MM.1S (cell line): ENCODE measurements around the gene TAS1R1.

Experiments
- DNase-seq: peaks from one replicate; pipeline ENCODE4 v3.0.0-alpha.2; 2015
- H2AFZ ChIP-seq: fragments of 300-600 bp; sonication (generic); 2 replicates; pipeline ENCODE4 v1.6.0; 2016; ENCODE audit warnings: antibody characterized with exemption, low read length
- H3F3A ChIP-seq: fragments of 300-600 bp; sonication (generic); 2 replicates; pipeline ENCODE4 v1.6.1; 2016; ENCODE audit warnings: mild to moderate bottlenecking, antibody characterized with exemption, low read length, moderate library complexity, mixed read lengths; ENCODE audit not compliant: insufficient read depth
- H3K27ac ChIP-seq: fragments of 300-600 bp; sonication (generic); 2 replicates; pipeline ENCODE4 v1.5.1; 2016; ENCODE audit warnings: mild to moderate bottlenecking, low read length
- H3K27me3 ChIP-seq: fragments of 300-600 bp; sonication (generic); replicated peaks from 2 replicates; pipeline ENCODE4 v1.6.0; 2016; ENCODE audit warnings: low read length; ENCODE audit not compliant: insufficient read depth
- H3K36me3 ChIP-seq: fragments of 300-600 bp; sonication (generic); replicated peaks from 2 replicates; pipeline ENCODE4 v1.6.1; 2016; ENCODE audit warnings: mild to moderate bottlenecking, low read length, mixed read lengths; ENCODE audit not compliant: insufficient read depth
- H3K4me1 ChIP-seq: fragments of 300-600 bp; sonication (generic); 2 replicates; pipeline ENCODE4 v1.6.1; 2016; ENCODE audit warnings: low read length, mixed read lengths
- H3K4me2 ChIP-seq: fragments of 300-600 bp; sonication (generic); 2 replicates; pipeline ENCODE4 v1.6.0; 2016; ENCODE audit warnings: low read depth, low read length
- H3K4me3 ChIP-seq: fragments of 300-600 bp; sonication (generic); 2 replicates; pipeline ENCODE4 v1.5.1; 2016; ENCODE audit warnings: low read length, mixed read lengths
- H3K79me2 ChIP-seq: fragments of 300-600 bp; sonication (generic); 2 replicates; pipeline ENCODE4 v1.6.1; 2016; ENCODE audit warnings: mixed run types, low read length, mixed read lengths
- H3K9ac ChIP-seq: fragments of 300-600 bp; sonication (generic); 2 replicates; pipeline ENCODE4 v1.6.1; 2016; ENCODE audit warnings: low read length, mixed read lengths
- H3K9me2 ChIP-seq: fragments of 300-600 bp; sonication (generic); replicated peaks from 2 replicates; pipeline ENCODE4 v1.6.1; 2016; ENCODE audit warnings: mild to moderate bottlenecking, low read length, mixed read lengths; ENCODE audit not compliant: insufficient read depth
- H3K9me3 ChIP-seq: fragments of 300-600 bp; sonication (generic); replicated peaks from 2 replicates; pipeline ENCODE4 v1.6.1; 2016; ENCODE audit warnings: mild to moderate bottlenecking, low read length, mixed read lengths; ENCODE audit not compliant: insufficient read depth
- H4K20me1 ChIP-seq: fragments of 300-600 bp; sonication (generic); 2 replicates; pipeline ENCODE4 v1.6.1; 2016; ENCODE audit warnings: mild to moderate bottlenecking, low read length, moderate library complexity, mixed read lengths; ENCODE audit not compliant: insufficient read depth
- EZH2 ChIP-seq: fragments of 300-600 bp; sonication (generic); optimal IDR thresholded peaks from 2 replicates; pipeline ENCODE3; 2017; ENCODE audit warnings: low read depth, mild to moderate bottlenecking, antibody characterized with exemption, low read length, mixed read lengths
- EZH2phosphoT487 ChIP-seq: fragments of 300-600 bp; sonication (generic); IDR thresholded peaks from 2 replicates; pipeline ENCODE4 v1.6.1; 2018; ENCODE audit warnings: antibody characterized with exemption, low read length
- TF ChIP-seq, protein P1 (sequence below): fragments of 300-600 bp; sonication (generic); IDR thresholded peaks from 2 replicates; pipeline ENCODE4 v1.5.1; 2016; ENCODE audit warnings: antibody characterized with exemption, low read length, mixed read lengths

Gene TAS1R1

DNA sequence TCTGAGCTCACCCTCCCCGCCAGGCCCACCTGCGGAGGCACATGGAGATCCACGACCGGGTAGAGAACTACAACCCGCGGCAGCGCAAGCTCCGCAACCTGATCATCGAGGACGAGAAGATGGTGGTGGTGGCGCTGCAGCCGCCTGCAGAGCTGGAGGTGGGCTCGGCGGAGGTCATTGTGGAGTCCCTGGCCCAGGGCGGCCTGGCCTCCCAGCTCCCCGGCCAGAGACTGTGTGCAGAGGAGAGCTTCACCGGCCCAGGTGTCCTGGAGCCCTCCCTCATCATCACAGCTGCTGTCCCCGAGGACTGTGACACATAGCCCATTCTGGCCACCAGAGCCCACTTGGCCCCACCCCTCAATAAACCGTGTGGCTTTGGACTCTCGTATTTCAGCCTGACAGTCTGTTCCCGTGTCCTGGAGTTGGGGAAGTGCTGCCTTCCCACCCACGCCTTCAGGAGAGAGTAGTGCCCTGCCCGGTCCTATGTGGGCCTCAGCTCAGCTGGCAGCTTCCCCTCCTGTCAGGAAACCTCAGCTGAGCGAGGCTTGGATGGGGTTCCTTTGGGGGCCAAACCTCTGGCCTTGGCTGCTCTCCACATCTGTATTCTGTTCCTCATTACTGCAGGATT lies 33.9 kb downstream of the TAS1R1 start:
- Histone ChIP-seq H3F3A (no peaks in the 10 kb centered on the region; the same call in 1 of the 2 replicates), H3K4me1 (no peaks in the 10 kb centered on the region), H3K27ac (no peak overlapping the region), H2AFZ (no peak overlapping the region), H3K9ac (no peak overlapping the region), H3K4me3 (no peak overlapping the region), H3K36me3 (no peaks in the 10 kb centered on the region), H3K9me3 (no peaks in the 10 kb centered on the region), H3K27me3 (no peaks in the 10 kb centered on the region), H4K20me1 (no peaks in the 10 kb centered on the region), H3K79me2 (peaks cover 18% of the 10 kb centered on the region), H3K4me2 (no peak overlapping the region), H3K9me2 (no peaks in the 10 kb centered on the region)
- TF ChIP-seq, protein P1, sequence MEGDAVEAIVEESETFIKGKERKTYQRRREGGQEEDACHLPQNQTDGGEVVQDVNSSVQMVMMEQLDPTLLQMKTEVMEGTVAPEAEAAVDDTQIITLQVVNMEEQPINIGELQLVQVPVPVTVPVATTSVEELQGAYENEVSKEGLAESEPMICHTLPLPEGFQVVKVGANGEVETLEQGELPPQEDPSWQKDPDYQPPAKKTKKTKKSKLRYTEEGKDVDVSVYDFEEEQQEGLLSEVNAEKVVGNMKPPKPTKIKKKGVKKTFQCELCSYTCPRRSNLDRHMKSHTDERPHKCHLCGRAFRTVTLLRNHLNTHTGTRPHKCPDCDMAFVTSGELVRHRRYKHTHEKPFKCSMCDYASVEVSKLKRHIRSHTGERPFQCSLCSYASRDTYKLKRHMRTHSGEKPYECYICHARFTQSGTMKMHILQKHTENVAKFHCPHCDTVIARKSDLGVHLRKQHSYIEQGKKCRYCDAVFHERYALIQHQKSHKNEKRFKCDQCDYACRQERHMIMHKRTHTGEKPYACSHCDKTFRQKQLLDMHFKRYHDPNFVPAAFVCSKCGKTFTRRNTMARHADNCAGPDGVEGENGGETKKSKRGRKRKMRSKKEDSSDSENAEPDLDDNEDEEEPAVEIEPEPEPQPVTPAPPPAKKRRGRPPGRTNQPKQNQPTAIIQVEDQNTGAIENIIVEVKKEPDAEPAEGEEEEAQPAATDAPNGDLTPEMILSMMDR, result no peak
- TF ChIP-seq EZH2phosphoT487 (no peak), EZH2 (no peak)
- no peak for DNase-seq

DNA sequence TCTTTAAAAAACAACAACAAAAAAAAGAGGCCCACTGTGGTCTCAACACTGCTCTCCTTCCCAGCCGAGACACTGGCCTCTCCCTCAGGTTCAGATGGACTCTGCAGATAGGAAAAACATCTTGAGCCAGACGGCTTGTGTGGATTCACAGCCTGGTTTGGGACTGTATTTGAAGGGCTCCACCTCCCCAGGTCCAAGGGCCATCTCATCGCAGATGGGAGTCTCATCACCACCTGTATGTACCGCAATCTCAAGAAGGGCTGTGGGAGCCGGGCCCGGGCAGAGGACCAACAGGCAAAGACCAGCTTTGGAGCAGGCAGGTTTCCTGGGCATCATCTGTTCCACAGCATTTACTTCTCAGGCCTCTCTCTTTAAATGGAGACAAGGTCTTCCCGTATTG lies 34.9 kb downstream of the TAS1R1 start:
- Histone ChIP-seq H3K4me1 (no peaks in the 10 kb centered on the region), H3F3A (no peaks in the 10 kb centered on the region; the same call in 1 of the 2 replicates), H3K27me3 (no peaks in the 10 kb centered on the region), H3K9me3 (no peaks in the 10 kb centered on the region), H3K36me3 (0 out of 2 replicates have a peak, but pooled peaks cover under 1% of the 10 kb centered on the region), H3K9me2 (no peaks in the 10 kb centered on the region), H3K79me2 (peaks cover 18% of the 10 kb centered on the region), H4K20me1 (no peaks in the 10 kb centered on the region), H2AFZ (no peak overlapping the region), H3K27ac (no peak overlapping the region), H3K9ac (no peak overlapping the region), H3K4me3 (no peak overlapping the region), H3K4me2 (no peak overlapping the region)
- DNase-seq, result no peak
- TF ChIP-seq EZH2phosphoT487 (no peak), EZH2 (no peak)
- TF ChIP-seq, protein P1, result no peak

DNA sequence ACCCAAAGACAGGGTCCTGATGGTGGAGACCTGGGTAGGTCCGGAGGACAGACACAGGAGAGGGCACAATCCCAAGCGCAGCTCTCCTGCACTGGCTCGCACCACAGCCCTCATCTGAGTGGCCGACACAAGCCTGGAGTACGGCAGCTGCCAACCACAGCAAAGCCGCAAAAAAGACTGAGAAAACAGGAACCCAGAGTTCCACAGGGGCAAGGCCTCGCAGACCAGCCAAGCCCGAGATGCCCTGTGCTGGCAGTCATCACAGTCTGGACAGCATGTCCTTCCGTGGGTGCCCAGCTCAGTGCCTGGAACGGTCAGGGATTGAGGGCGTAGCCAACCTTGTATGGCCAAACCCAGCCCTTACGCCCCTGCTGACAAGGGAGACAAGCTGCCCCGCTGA lies 36.1 kb downstream of the TAS1R1 start:
- Histone ChIP-seq H3K79me2 (peaks cover 27% of the 10 kb centered on the region), H2AFZ (no peak overlapping the region), H3K4me1 (no peaks in the 10 kb centered on the region), H3K9me2 (no peaks in the 10 kb centered on the region), H3K4me2 (no peak overlapping the region), H3K9me3 (no peaks in the 10 kb centered on the region), H3K27ac (no peak overlapping the region), H3F3A (no peaks in the 10 kb centered on the region; the same call in 1 of the 2 replicates), H3K9ac (no peak overlapping the region), H3K4me3 (no peak overlapping the region), H3K27me3 (no peaks in the 10 kb centered on the region), H4K20me1 (no peaks in the 10 kb centered on the region), H3K36me3 (0 out of 2 replicates have a peak, but pooled peaks cover 3% of the 10 kb centered on the region)
- no peak for DNase-seq
- TF ChIP-seq EZH2phosphoT487 (no peak), EZH2 (no peak)
- TF ChIP-seq, protein P1, result no peak
